Esophagus squamous epithelium (tissue), 5 donors: ENCODE measurements around the gene KIR3DL2. TPM values are rescaled to one million over a fixed set of nuclear protein-coding genes. Genes with fewer than 3 reads are reported as not detected.
"Not testable (repeated sequence)": the region's sequence is repeated elsewhere in the genome, so short reads cannot be mapped to it uniquely, and the experiment has no call there.

Experiments used
- DNase-seq: peaks from one replicate; lab custom pipeline; 2025; lab: John Stamatoyannopoulos, UW
- H3K27ac ChIP-seq, 4 donors: fragments of 200-600 bp; sonication (generic); one replicate each; pipeline ENCODE4 v1.5.1; 2016 to 2019; ENCODE audit warnings: mild to moderate bottlenecking in 1 of 4
- H3K27me3 ChIP-seq, 4 donors: fragments of 200-600 bp; sonication (generic); 1 replicate in 3 of 4; 2 replicates in 1 of 4; pipeline versions ENCODE4 v1.5.1 to v1.6.0; 2017 to 2021; ENCODE audit warnings: antibody characterized with exemption in 1 of 4
- H3K36me3 ChIP-seq, 3 donors: fragments of 200-600 bp; sonication (generic); one replicate each; pipeline ENCODE4 v1.5.1; 2016 to 2019
- H3K4me1 ChIP-seq, 3 donors: fragments of 200-600 bp; sonication (generic); one replicate each; pipeline ENCODE4 v1.5.1; 2017 to 2019
- H3K4me3 ChIP-seq, 4 donors: fragments of 200-600 bp; sonication (generic); 1 replicate in 3 of 4; 2 replicates in 1 of 4; pipeline ENCODE4 v1.5.1; 2016 to 2019; ENCODE audit warnings: mild to moderate bottlenecking in 2 of 4, moderate library complexity in 1 of 4
- H3K9me3 ChIP-seq, 3 donors: fragments of 200-600 bp; sonication (generic); one replicate each; pipeline ENCODE4 v1.5.1; 2016 to 2019
- CTCF ChIP-seq, 6 experiments: fragments of 450-650 bp in 4 of 6; fragments of 200-600 bp in 2 of 6; sonication (generic) in 2 of 6; IDR thresholded peaks; one replicate each; pipeline ENCODE4 v1.5.1; 2016 to 2019; ENCODE audit warnings: antibody characterized with exemption in 6 of 6, mild to moderate bottlenecking in 4 of 6, moderate library complexity in 4 of 6
- POLR2A ChIP-seq, 4 donors: fragments of 450-650 bp; IDR thresholded peaks; one replicate each; pipeline ENCODE4 v1.6.1; 2017; ENCODE audit warnings: antibody characterized with exemption in 4 of 4, mild to moderate bottlenecking in 4 of 4, moderate library complexity in 3 of 4
- WGBS, 2 donors: methylation state at CpG; one replicate each; pipeline ENCODE4 v1.1.5; 2018; 5-methylcytosine and 5-hydroxymethylcytosine counted together
- intact Hi-C: fragments of 100-400 bp; cut with DNase I; formaldehyde crosslinking; loops from one replicate; pipeline ENCODE4 v1.15.0; 2022
- total RNA-seq, 4 donors: library from RNA; depleted of rRNA; stranded (reverse); fragments of >200 nt; gene quantifications; one replicate each; pipeline ENCODE4 v1.1.0, GENCODE V29; 2016
- donor health status: DM: yes; HTN: yes; CAD: no.

KIR3DL2 gene
- total RNA-seq, 4 donors from 2014 or later: not detected

GRCh38 chr19:54883228-54883627, 33.0 kb downstream of the KIR3DL2 start:
- H3K27me3 ChIP-seq: peaks cover 0 to 47% (median 0%) of the 10 kb centered on the region in 4 donors
- no peak for TF ChIP-seq POLR2A (IDR thresholded peaks at IDR 0.05)
- TF ChIP-seq CTCF (IDR thresholded peaks at IDR 0.05): no peak

GRCh38 chr19:54888239-54888638, 38.0 kb downstream of the KIR3DL2 start:
- H3K4me3 ChIP-seq: no peak overlapping the region
- intact Hi-C loops: no loop called here
- no peak overlapping the region for H3K27ac ChIP-seq
- TF ChIP-seq CTCF (IDR thresholded peaks at IDR 0.05) (no peak), POLR2A (IDR thresholded peaks at IDR 0.05) (no peak)
- WGBS, 2 donors: 88% methylated on average over 7 to 10 of the region's 10 CpGs
- no peak for DNase-seq
- no peaks in the 10 kb centered on the region for H3K36me3 ChIP-seq
- H3K9me3 ChIP-seq: no peaks in the 10 kb centered on the region
- no peaks in the 10 kb centered on the region for H3K4me1 ChIP-seq
- peaks cover 0 to 21% (median 0%) of the 10 kb centered on the region in 4 donors for H3K27me3 ChIP-seq

More at GRCh38 chr19:54883228-54883627, 33.0 kb downstream of the KIR3DL2 start:
- no peak overlapping the region for H3K27ac ChIP-seq
- no peak overlapping the region for H3K4me3 ChIP-seq
- no peaks in the 10 kb centered on the region for H3K4me1 ChIP-seq
- intact Hi-C loops: no loop called here
- H3K9me3 ChIP-seq: no peaks in the 10 kb centered on the region
- DNase-seq: no peak
- no peaks in the 10 kb centered on the region for H3K36me3 ChIP-seq
- 40 to 62% methylated on average over 1 to 4 of the region's 9 CpGs for WGBS, 2 donors

DNA sequence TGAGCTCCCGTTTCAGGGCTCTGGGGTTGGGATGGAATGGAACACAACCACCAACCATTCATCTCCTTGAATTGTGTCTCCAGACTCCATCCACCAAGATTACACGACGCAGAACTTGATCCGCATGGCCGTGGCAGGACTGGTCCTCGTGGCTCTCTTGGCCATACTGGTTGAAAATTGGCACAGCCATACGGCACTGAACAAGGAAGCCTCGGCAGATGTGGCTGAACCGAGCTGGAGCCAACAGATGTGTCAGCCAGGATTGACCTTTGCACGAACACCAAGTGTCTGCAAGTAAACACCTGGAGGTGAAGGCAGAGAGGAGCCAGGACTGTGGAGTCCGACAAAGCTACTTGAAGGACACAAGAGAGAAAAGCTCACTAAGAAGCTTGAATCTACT, 39.3 kb downstream of the KIR3DL2 start:
- Histone ChIP-seq H3K4me3 (no peak overlapping the region), H3K4me1 (no peaks in the 10 kb centered on the region), H3K9me3 (no peaks in the 10 kb centered on the region), H3K27me3 (peaks cover 0 to 16% (median 0%) of the 10 kb centered on the region in 4 donors), H3K36me3 (no peaks in the 10 kb centered on the region), H3K27ac (no peak overlapping the region)
- whole genome bisulfite sequencing, 2 donors: 60 to 69% methylated on average over 3 to 8 of the region's 11 CpGs
- intact Hi-C loops: no loop called here
- DNase-seq: no peak
- no peak for TF ChIP-seq POLR2A (IDR thresholded peaks at IDR 0.05)
- no peak for TF ChIP-seq CTCF (IDR thresholded peaks at IDR 0.05)

DNA sequence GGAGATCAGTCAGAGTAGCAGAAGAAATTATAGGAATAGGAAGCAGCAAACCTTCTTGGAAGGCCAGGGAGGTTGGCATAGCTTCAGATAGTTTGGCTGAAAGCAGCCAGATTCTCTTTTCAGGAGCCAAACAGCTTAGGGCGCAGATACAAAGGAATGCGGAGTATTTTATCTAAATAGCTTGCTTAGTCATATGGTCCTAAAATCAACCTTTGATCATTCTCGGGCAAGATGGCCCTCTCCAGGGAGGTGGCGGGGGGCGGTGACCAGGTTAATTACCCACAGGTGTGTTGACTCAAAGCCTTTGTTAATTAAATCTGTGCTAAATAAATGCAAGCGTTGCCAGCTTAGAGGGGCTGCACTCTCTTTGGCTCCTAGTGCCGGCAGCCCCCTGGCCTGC, 43.2 kb downstream of the KIR3DL2 start:
- no peaks in the 10 kb centered on the region for H3K9me3 ChIP-seq
- peaks cover 0 to 6% (median 0%) of the 10 kb centered on the region in 4 donors for H3K27me3 ChIP-seq
- no peak overlapping the region for H3K4me3 ChIP-seq
- H3K36me3 ChIP-seq: no peaks in the 10 kb centered on the region
- H3K4me1 ChIP-seq: no peaks in the 10 kb centered on the region
- TF ChIP-seq POLR2A (IDR thresholded peaks at IDR 0.05): no peak
- WGBS, 2 donors: 22 to 39% methylated on average over 7 of the region's 7 CpGs
- intact Hi-C loops: no loop called here
- H3K27ac ChIP-seq: no peak overlapping the region
- no peak for DNase-seq

DNA sequence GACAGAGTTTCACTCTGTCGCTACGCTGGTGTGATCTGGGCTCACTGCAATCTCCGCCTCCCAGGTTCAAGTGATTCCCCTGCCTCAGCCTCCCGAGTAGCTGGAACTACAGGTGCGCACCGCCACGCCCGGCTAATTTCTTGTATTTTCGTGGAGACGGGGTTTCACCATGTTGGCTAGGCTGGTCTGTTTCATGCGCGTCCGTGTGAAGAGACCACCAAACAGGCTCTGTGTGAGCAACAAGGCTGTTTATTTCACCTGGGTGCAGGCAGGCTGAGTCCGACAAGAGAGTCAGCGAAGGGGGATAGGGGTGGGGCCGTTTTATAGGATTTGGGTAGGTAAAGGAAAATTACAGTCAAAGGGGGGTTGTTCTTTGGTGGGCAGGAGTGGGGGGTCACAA, 43.9 kb downstream of the KIR3DL2 start:
- 84% methylated on average over 6 of the region's 16 CpGs; no CpG with 5 or more reads in 1 of the 2 donors for WGBS, 2 donors
- DNase-seq, intact Hi-C loops: not testable (repeated sequence)

GRCh38 chr19:54896036-54896435, 45.8 kb downstream of the KIR3DL2 start:
- Histone ChIP-seq H3K4me1 (no peaks in the 10 kb centered on the region), H3K27me3 (peaks cover 0 to 12% (median 0%) of the 10 kb centered on the region in 4 donors), H3K36me3 (no peaks in the 10 kb centered on the region), H3K4me3 (no peak overlapping the region), H3K27ac (no peak overlapping the region), H3K9me3 (no peaks in the 10 kb centered on the region)
- DNase-seq: no peak
- TF ChIP-seq CTCF (IDR thresholded peaks at IDR 0.05): no peak
- TF ChIP-seq POLR2A (IDR thresholded peaks at IDR 0.05): no peak
- intact Hi-C loops: no loop called here
- 65 to 94% methylated on average over 2 of the region's 2 CpGs for WGBS, 2 donors

More for the DNA sequence above, 43.9 kb downstream of the KIR3DL2 start:
- H3K36me3 ChIP-seq, H3K27ac ChIP-seq, H3K27me3 ChIP-seq, H3K4me3 ChIP-seq, H3K9me3 ChIP-seq, H3K4me1 ChIP-seq: not testable (repeated sequence)

- H3K4me1 ChIP-seq, intact Hi-C loops, H3K27me3 ChIP-seq, DNase-seq, H3K9me3 ChIP-seq, H3K36me3 ChIP-seq, H3K27ac ChIP-seq, H3K4me3 ChIP-seq: not testable (repeated sequence)
- WGBS, 2 donors: 69 to 77% methylated on average over 7 of the region's 7 CpGs
These were observed 48.4 kb downstream of the KIR3DL2 start for GRCh38 chr19:54898685-54899084.

DNA sequence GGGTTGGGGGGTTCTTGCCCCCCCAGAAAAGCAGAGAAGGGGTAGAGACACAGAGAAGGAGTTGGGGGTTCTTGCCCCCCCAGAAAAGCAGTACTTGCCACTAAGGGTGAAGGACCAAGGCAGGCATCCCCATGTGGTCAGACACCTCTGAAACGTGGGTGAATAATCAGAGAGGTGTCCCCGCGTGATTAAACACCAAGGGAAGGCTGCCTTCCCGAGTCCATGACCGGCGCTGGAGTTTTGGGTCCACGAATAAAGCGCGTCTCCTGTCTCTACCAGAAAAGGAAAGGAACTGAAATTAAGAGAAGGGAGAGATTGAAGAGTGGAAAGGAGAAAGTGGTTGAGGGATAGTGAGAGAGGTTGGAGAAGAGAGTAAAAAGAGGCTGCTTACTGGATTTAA, 49.4 kb downstream of the KIR3DL2 start:
- H3K4me1 ChIP-seq, H3K27ac ChIP-seq, intact Hi-C loops, H3K36me3 ChIP-seq, H3K4me3 ChIP-seq, DNase-seq, H3K27me3 ChIP-seq, H3K9me3 ChIP-seq: not testable (repeated sequence)
- WGBS, 2 donors: 76 to 78% methylated on average over 9 of the region's 9 CpGs

DNA sequence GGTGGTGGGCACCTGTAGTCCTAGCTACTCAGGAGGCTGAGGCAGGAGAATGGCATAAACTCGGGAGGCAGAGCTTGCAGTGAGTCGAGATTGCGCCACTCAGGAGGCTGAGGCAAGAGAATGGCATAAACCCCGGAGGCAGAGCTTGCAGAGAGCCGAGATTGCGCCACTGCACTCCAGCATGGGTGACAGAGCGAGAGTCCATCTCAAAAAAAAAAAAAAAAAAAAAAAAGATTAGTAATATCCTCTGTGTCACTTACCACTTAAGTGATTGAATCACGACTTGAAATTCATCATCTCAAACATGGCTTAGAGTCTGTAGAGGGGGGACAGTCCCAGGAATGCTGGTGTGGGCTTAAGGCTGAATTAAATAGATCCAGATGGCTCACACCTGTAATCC, 50.9 kb downstream of the KIR3DL2 start:
- H3K4me1 ChIP-seq, intact Hi-C loops, H3K4me3 ChIP-seq, H3K27ac ChIP-seq, DNase-seq, H3K27me3 ChIP-seq, H3K36me3 ChIP-seq, H3K9me3 ChIP-seq: not testable (repeated sequence)
- 35 to 44% methylated on average over 2 to 8 of the region's 8 CpGs for WGBS, 2 donors
